Ascending aorta (tissue), 2 donors: ENCODE measurements around the gene GARIN3. TPM values are rescaled to one million over a fixed set of nuclear protein-coding genes. Genes with fewer than 3 reads are reported as not detected.

Experiments used
- DNase-seq, 2 donors: peaks; one replicate each; pipeline ENCODE4 v3.0.0-alpha.2; 2019; ENCODE audit warnings: low spot score in 2 of 2
- H3K27ac ChIP-seq, 2 donors: fragments of 200-600 bp; sonication (generic); one replicate each; pipeline ENCODE4 v1.5.1; 2016 to 2017; ENCODE audit warnings: mild to moderate bottlenecking in 1 of 2
- H3K27me3 ChIP-seq: fragments of 200-600 bp; sonication (generic); one replicate; pipeline ENCODE4 v1.5.1; 2017
- H3K36me3 ChIP-seq, 2 donors: fragments of 200-600 bp; sonication (generic); one replicate each; pipeline ENCODE4 v1.5.1; 2016
- H3K4me1 ChIP-seq, 2 donors: fragments of 200-600 bp; sonication (generic); one replicate each; pipeline ENCODE4 v1.5.1; 2016 to 2017; ENCODE audit warnings: mild to moderate bottlenecking in 1 of 2
- H3K4me3 ChIP-seq, 2 donors: fragments of 200-600 bp; sonication (generic); one replicate each; pipeline ENCODE4 v1.5.1; 2016 to 2017; ENCODE audit warnings: mild to moderate bottlenecking in 1 of 2
- H3K9me3 ChIP-seq, 2 donors: fragments of 200-600 bp; sonication (generic); one replicate each; pipeline ENCODE4 v1.5.1; 2016
- CTCF ChIP-seq, 3 experiments: fragments of 200-600 bp in 2 of 3; fragments of 450-650 bp in 1 of 3; sonication (generic) in 2 of 3; IDR thresholded peaks; one replicate each; pipeline ENCODE4 v1.5.1; 2016 to 2019; ENCODE audit warnings: antibody characterized with exemption in 3 of 3, mild to moderate bottlenecking in 1 of 3, moderate library complexity in 1 of 3
- intact Hi-C: fragments of 100-400 bp; cut with DNase I; formaldehyde crosslinking; loops from one replicate; pipeline ENCODE4 v1.15.1; 2023
- total RNA-seq: library from RNA; depleted of rRNA; stranded (reverse); fragments of >200 nt; gene quantifications from one replicate; pipeline ENCODE4 v1.1.0, GENCODE V29; 2016

The GARIN3 gene
- total RNA-seq, 1 donor from 2014 or later: not detected

GRCh38 chr5:157115012-157115411 is 51.1 kb downstream of the GARIN3 start:
- no peaks in the 10 kb centered on the region for H3K4me1 ChIP-seq
- H3K4me3 ChIP-seq: no peak overlapping the region
- no peaks in the 10 kb centered on the region for H3K9me3 ChIP-seq
- TF ChIP-seq CTCF (IDR thresholded peaks at IDR 0.05): no peak
- H3K27me3 ChIP-seq: no peaks in the 10 kb centered on the region
- H3K27ac ChIP-seq: no peak overlapping the region
- no peaks in the 10 kb centered on the region for H3K36me3 ChIP-seq
- intact Hi-C loops: no loop called here
- no peak for DNase-seq

GRCh38 chr5:157113002-157113401 is 53.1 kb downstream of the GARIN3 start:
- intact Hi-C loops: no loop called here
- DNase-seq: no peak
- Histone ChIP-seq H3K36me3 (no peaks in the 10 kb centered on the region), H3K4me1 (no peaks in the 10 kb centered on the region), H3K9me3 (no peaks in the 10 kb centered on the region), H3K27me3 (no peaks in the 10 kb centered on the region), H3K4me3 (no peak overlapping the region), H3K27ac (no peak overlapping the region)
- TF ChIP-seq CTCF (IDR thresholded peaks at IDR 0.05): no peak

Other genes with a start within 250 kb of the GARIN3 start
- gene TIMD4, start 203.0 kb downstream of the GARIN3 start, total RNA-seq: 1.1 TPM
- gene HAVCR1, start 107.1 kb downstream of the GARIN3 start, total RNA-seq: not detected
- gene HAVCR2, start 57.2 kb downstream of the GARIN3 start, total RNA-seq: 1.7 TPM
- gene MED7, start 23.4 kb downstream of the GARIN3 start, total RNA-seq: 2.3 TPM
- 0.43 TPM for gene ITK, start 14.6 kb upstream of the GARIN3 start, total RNA-seq
- 78.1 TPM for gene CYFIP2, start 99.9 kb upstream of the GARIN3 start, total RNA-seq